Activated CD8-positive, alpha-beta memory T cell treated with anti-CD3 and anti-CD28 coated beads for 1 hour (primary cell): ENCODE data around the gene CCDC17.

Experiments used
- DNase-seq, 2 donors: peaks; one replicate each; pipeline ENCODE4 v3.0.0-alpha.2; 2020; ENCODE audit warnings: low read depth in 1 of 2; ENCODE audit errors: extremely low read depth in 1 of 2

CCDC17 gene

GRCh38 chr1:45584351-45585109 is 39.3 kb downstream of the CCDC17 start:
- peak; percentile 55 to 78 for DNase-seq

GRCh38 chr1:45583666-45584350 is 40.0 kb downstream of the CCDC17 start, which contains the start of gene NASP:
NASP (plus strand) TSS chr1:45584041; CDS start chr1:45584147, 106 bp downstream.
- peak; percentile 75 to 84 for DNase-seq

- peak; percentile 85 to 92 for DNase-seq
These were observed 40.6 kb downstream of the CCDC17 start for GRCh38 chr1:45583264-45583665.

GRCh38 chr1:45574105-45574626 is 49.7 kb downstream of the CCDC17 start:
- no peak for DNase-seq

- no peak for DNase-seq
These were observed 50.5 kb downstream of the CCDC17 start for GRCh38 chr1:45573231-45573804.

GRCh38 chr1:45570631-45571030 is 53.2 kb downstream of the CCDC17 start:
- no peak for DNase-seq
